SK-N-SH (cell line): ENCODE results near the gene ALKBH1. TPM values are rescaled to one million over a fixed set of nuclear protein-coding genes. Genes with fewer than 3 reads are reported as not detected.

ENCODE experiments used
- CTCF ChIA-PET: fragments of 300-600, 350-600 bp; formaldehyde crosslinking; extraction: SDS; loops from one replicate; lab custom pipeline; 2021; lab: Yijun Ruan, JAX
- POLR2A ChIA-PET: fragments of 350-600 bp; sonication (Branson Sonifier 250); formaldehyde crosslinking; extraction: SDS; loops from one replicate; lab custom pipeline; 2020; ENCODE audit warnings: antibody characterized with exemption, inconsistent platforms; lab: Yijun Ruan, JAX
- DNase-seq: peaks from one replicate; pipeline ENCODE4 v3.0.0; 2012
- H2AFZ ChIP-seq: fragments of 200-600 bp; sonication (generic); 2 replicates; pipeline ENCODE4 v1.8.1; 2016; ENCODE audit warnings: antibody characterized with exemption, mild to moderate bottlenecking, low read depth
- H3F3A ChIP-seq: fragments of 200-600 bp; sonication (generic); replicated peaks from 2 replicates; pipeline ENCODE3; 2016; ENCODE audit warnings: antibody characterized with exemption, mild to moderate bottlenecking; ENCODE audit not compliant: insufficient read depth
- H3K27ac ChIP-seq, 2 experiments: fragments of 200-500 bp in 1 of 2; fragments of 200-600 bp in 1 of 2; sonication (Bioruptor generic) in 1 of 2; sonication (generic), shearing (Covaris generic) in 1 of 2; 2 replicates each; pipeline versions ENCODE4 v1.5.1 to v1.6.1; 2014 to 2016; ENCODE audit warnings: low read depth in 2 of 2, inconsistent platforms in 1 of 2, low read length in 1 of 2, mild to moderate bottlenecking in 1 of 2, mixed read lengths in 1 of 2
- H3K27me3 ChIP-seq: fragments of 200-600 bp; sonication (generic), shearing (Covaris generic); 2 replicates; pipeline ENCODE4 v1.6.1; 2016; ENCODE audit warnings: mixed run types; ENCODE audit not compliant: insufficient read depth
- H3K36me3 ChIP-seq, 2 experiments: fragments of 200-500 bp in 1 of 2; fragments of 200-600 bp in 1 of 2; sonication (Bioruptor generic) in 1 of 2; sonication (generic) in 1 of 2; replicated peaks in 1 of 2; 2 replicates each; pipeline versions ENCODE3 to v1.5.1; 2014 to 2016; ENCODE audit warnings: low read length in 1 of 2, mild to moderate bottlenecking in 1 of 2; ENCODE audit not compliant: insufficient read depth in 2 of 2, control insufficient read depth in 1 of 2
- H3K4me1 ChIP-seq, 2 experiments: fragments of 200-500 bp in 1 of 2; fragments of 200-600 bp in 1 of 2; sonication (Bioruptor generic) in 1 of 2; sonication (generic), shearing (Covaris generic) in 1 of 2; 2 replicates each; pipeline versions ENCODE4 v1.5.1 to v1.6.1; 2014 to 2016; ENCODE audit warnings: low read depth in 1 of 2, low read length in 1 of 2, mixed run types in 1 of 2; ENCODE audit not compliant: insufficient read depth in 2 of 2, control insufficient read depth in 1 of 2
- H3K4me2 ChIP-seq: fragments of 200-600 bp; sonication (generic), shearing (Covaris generic); 2 replicates; pipeline ENCODE4 v1.6.1; 2017; ENCODE audit warnings: mixed run types
- H3K4me3 ChIP-seq, 2 experiments: fragments of 200-500 bp in 1 of 2; fragments of 200-600 bp in 1 of 2; sonication (Bioruptor generic) in 1 of 2; sonication (generic), shearing (Covaris generic) in 1 of 2; 2 replicates each; pipeline versions ENCODE4 v1.5.1 to v1.8.1; 2014 to 2016; ENCODE audit warnings: low read depth in 2 of 2, inconsistent platforms in 1 of 2, low read length in 1 of 2, mild to moderate bottlenecking in 1 of 2, mixed read lengths in 1 of 2, moderate library complexity in 1 of 2
- H3K79me2 ChIP-seq: fragments of 200-600 bp; sonication (generic); 2 replicates; pipeline ENCODE4 v1.8.1; 2017; ENCODE audit warnings: mild to moderate bottlenecking; ENCODE audit not compliant: insufficient read depth
- H3K9ac ChIP-seq: fragments of 200-600 bp; sonication (generic); 2 replicates; pipeline ENCODE4 v1.6.1; 2017; ENCODE audit warnings: mixed run types
- H3K9me2 ChIP-seq: fragments of 200-600 bp; sonication (generic); 2 replicates; pipeline ENCODE4 v1.6.1; 2017; ENCODE audit warnings: mixed run types
- H3K9me3 ChIP-seq: fragments of 200-600 bp; sonication (generic); 2 replicates; pipeline ENCODE4 v1.6.1; 2017; ENCODE audit warnings: mixed run types, mild to moderate bottlenecking, moderate library complexity
- H4K20me1 ChIP-seq: fragments of 200-600 bp; sonication (generic); 2 replicates; pipeline ENCODE4 v1.6.1; 2017; ENCODE audit warnings: mild to moderate bottlenecking, mixed run types; ENCODE audit not compliant: insufficient read depth
- CHD2 ChIP-seq: fragments of 150-350 bp; IDR thresholded peaks from 2 replicates; pipeline ENCODE4 v1.6.1; 2018; ENCODE audit warnings: low read length; ENCODE audit not compliant: partially characterized antibody
- ELF1 ChIP-seq: IDR thresholded peaks from 2 replicates; pipeline ENCODE4 v1.4.0; 2012
- FOSL2 ChIP-seq: IDR thresholded peaks from 2 replicates; pipeline ENCODE4 v1.4.0; 2012; ENCODE audit warnings: low read depth, mild to moderate bottlenecking, moderate library complexity, borderline replicate concordance
- FOXJ3 ChIP-seq: sonication (generic); formaldehyde crosslinking; IDR thresholded peaks from 2 replicates; pipeline ENCODE4 v1.5.1; 2020; ENCODE audit warnings: mild to moderate bottlenecking, missing genetic modification reagents
- FOXM1 ChIP-seq: IDR thresholded peaks from 2 replicates; pipeline ENCODE4 v1.4.0; 2012; ENCODE audit warnings: low read depth, mild to moderate bottlenecking
- GABPA ChIP-seq: IDR thresholded peaks from 2 replicates; pipeline ENCODE4 v1.4.0; 2012; ENCODE audit warnings: low read depth, mild to moderate bottlenecking
- GATA2 ChIP-seq: sonication (generic); formaldehyde crosslinking; IDR thresholded peaks from 2 replicates; pipeline ENCODE4 v1.5.0; 2020; ENCODE audit warnings: mild to moderate bottlenecking, missing genetic modification reagents
- MEF2A ChIP-seq: IDR thresholded peaks from 2 replicates; pipeline ENCODE4 v1.4.0; 2012; ENCODE audit warnings: low read depth, borderline replicate concordance
- RXRA ChIP-seq: IDR thresholded peaks from 2 replicates; pipeline ENCODE4 v1.4.0; 2012; ENCODE audit warnings: low read depth, mild to moderate bottlenecking, borderline replicate concordance
- TAF1 ChIP-seq: IDR thresholded peaks from 2 replicates; pipeline ENCODE4 v1.6.1; 2012; ENCODE audit warnings: low read depth, mild to moderate bottlenecking, low read length, moderate library complexity, borderline replicate concordance
- TEAD4 ChIP-seq: IDR thresholded peaks from 2 replicates; pipeline ENCODE4 v1.4.0; 2012; ENCODE audit warnings: mild to moderate bottlenecking, borderline replicate concordance; ENCODE audit not compliant: insufficient read depth
- YY1 ChIP-seq: IDR thresholded peaks from 2 replicates; pipeline ENCODE4 v1.4.0; 2012; ENCODE audit warnings: low read depth, mild to moderate bottlenecking
- WGBS: methylation state at CpG from one replicate; pipeline ENCODE4 v1.1.6; 2017; ENCODE audit warnings: low lambda C conversion rate; 5-methylcytosine and 5-hydroxymethylcytosine counted together
- polyA plus RNA-seq, 3 experiments: library from polyadenylated mRNA; depleted of rRNA; stranded (reverse); fragments of >200 nt; gene quantifications; 2 replicates each; pipeline ENCODE4 v1.2.3, GENCODE V29; 2012
- TF ChIP-seq, protein P1 (sequence below): fragments of 200-600 bp; sonication (generic); IDR thresholded peaks from 2 replicates; pipeline ENCODE4 v1.6.1; 2017; ENCODE audit warnings: antibody characterized with exemption, mild to moderate bottlenecking, moderate library complexity
- TF ChIP-seq, protein P2 (sequence below): fragments of 150-350 bp; IDR thresholded peaks from 2 replicates; pipeline ENCODE4 v1.6.1; 2017; ENCODE audit warnings: antibody characterized with exemption, low read length, low read depth, borderline replicate concordance
- TF ChIP-seq, protein P3 (sequence below): IDR thresholded peaks from 2 replicates; pipeline ENCODE4 v1.4.0; 2012; ENCODE audit warnings: low read depth, borderline replicate concordance
- TF ChIP-seq, protein P4 (sequence below): IDR thresholded peaks from 2 replicates; pipeline ENCODE4; 2012
- TF ChIP-seq, protein P5 (sequence below): IDR thresholded peaks from 2 replicates; pipeline ENCODE4 v1.4.0; 2012; ENCODE audit warnings: low read depth

Gene ALKBH1
- polyA plus RNA-seq, 1 of the 3 experiments (the other 2 are of a cell fraction), result 10.7 TPM

DNA sequence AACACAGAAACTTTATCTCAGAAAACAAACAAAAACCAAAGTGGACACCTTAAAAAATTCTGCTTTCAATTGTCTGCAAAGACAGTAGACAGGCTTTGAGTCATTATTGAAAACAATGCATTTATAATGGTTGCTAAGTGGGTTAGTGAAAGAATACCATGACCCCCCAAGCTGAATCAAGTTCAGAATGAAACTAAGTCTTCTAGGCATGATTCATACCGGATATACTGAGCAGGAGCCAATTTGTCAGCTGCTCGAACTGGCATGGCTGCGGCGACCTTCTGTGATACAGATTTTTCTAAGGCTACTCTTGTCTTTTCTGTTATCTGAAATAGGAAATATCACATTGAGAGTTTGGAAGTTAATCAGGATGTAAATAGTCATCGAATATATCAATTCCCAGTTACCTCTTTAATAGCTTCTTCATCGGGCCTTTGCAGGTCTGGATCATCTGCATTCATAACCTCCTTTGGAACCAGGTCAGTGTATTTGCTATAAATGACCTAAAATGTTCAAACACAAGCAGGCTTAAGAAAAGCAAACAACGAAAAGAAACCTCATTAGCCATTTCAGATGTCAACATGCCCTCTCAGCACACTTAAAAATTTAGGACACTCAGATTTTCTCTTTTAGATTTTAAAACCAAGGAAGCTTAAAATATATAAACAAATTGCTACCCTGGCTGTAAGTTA lies 30.9 kb upstream of the ALKBH1 start:
- CTCF ChIA-PET, result interaction anchor here (1.5 kb wide), 1 partner anchor 13 kb away, joined by 6 read pairs; no protein-coding TSS in a partner anchor
- Histone ChIP-seq H2AFZ (no peak overlapping the region), H3K9me2 (no peaks in the 10 kb centered on the region), H3K79me2 (peaks cover 39% of the 10 kb centered on the region), H4K20me1 (peaks cover 4% of the 10 kb centered on the region), H3K9ac (no peak overlapping the region), H3K9me3 (no peaks in the 10 kb centered on the region), H3K4me3 (no peak overlapping the region), H3K4me1 (no peaks in the 10 kb centered on the region), H3K27me3 (no peaks in the 10 kb centered on the region), H3K36me3 (peaks cover 51 to 70% of the 10 kb centered on the region in 2 experiments), H3K27ac (peak overlapping the region in 1 of 2 experiments; percentile 51; a peak in 2 of 4 replicates), H3F3A (no peaks in the 10 kb centered on the region), H3K4me2 (peak overlapping the region; percentile 2; the same call in 1 of the 2 replicates)
- DNase-seq, result no peak
- TF ChIP-seq, protein P1, sequence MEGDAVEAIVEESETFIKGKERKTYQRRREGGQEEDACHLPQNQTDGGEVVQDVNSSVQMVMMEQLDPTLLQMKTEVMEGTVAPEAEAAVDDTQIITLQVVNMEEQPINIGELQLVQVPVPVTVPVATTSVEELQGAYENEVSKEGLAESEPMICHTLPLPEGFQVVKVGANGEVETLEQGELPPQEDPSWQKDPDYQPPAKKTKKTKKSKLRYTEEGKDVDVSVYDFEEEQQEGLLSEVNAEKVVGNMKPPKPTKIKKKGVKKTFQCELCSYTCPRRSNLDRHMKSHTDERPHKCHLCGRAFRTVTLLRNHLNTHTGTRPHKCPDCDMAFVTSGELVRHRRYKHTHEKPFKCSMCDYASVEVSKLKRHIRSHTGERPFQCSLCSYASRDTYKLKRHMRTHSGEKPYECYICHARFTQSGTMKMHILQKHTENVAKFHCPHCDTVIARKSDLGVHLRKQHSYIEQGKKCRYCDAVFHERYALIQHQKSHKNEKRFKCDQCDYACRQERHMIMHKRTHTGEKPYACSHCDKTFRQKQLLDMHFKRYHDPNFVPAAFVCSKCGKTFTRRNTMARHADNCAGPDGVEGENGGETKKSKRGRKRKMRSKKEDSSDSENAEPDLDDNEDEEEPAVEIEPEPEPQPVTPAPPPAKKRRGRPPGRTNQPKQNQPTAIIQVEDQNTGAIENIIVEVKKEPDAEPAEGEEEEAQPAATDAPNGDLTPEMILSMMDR, result no peak
- TF ChIP-seq, protein P2, sequence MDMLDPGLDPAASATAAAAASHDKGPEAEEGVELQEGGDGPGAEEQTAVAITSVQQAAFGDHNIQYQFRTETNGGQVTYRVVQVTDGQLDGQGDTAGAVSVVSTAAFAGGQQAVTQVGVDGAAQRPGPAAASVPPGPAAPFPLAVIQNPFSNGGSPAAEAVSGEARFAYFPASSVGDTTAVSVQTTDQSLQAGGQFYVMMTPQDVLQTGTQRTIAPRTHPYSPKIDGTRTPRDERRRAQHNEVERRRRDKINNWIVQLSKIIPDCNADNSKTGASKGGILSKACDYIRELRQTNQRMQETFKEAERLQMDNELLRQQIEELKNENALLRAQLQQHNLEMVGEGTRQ, result no peak
- TF ChIP-seq, protein P3, sequence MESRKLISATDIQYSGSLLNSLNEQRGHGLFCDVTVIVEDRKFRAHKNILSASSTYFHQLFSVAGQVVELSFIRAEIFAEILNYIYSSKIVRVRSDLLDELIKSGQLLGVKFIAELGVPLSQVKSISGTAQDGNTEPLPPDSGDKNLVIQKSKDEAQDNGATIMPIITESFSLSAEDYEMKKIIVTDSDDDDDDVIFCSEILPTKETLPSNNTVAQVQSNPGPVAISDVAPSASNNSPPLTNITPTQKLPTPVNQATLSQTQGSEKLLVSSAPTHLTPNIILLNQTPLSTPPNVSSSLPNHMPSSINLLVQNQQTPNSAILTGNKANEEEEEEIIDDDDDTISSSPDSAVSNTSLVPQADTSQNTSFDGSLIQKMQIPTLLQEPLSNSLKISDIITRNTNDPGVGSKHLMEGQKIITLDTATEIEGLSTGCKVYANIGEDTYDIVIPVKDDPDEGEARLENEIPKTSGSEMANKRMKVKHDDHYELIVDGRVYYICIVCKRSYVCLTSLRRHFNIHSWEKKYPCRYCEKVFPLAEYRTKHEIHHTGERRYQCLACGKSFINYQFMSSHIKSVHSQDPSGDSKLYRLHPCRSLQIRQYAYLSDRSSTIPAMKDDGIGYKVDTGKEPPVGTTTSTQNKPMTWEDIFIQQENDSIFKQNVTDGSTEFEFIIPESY, result no peak
- TF ChIP-seq MEF2A (no peak), TAF1 (no peak), GABPA (no peak), ELF1 (no peak), YY1 (no peak), TEAD4 (no peak), FOSL2 (no peak), CHD2 (no peak), RXRA (no peak), GATA2 (CRISPR knock-in tag) (no peak), FOXM1 (no peak), FOXJ3 (CRISPR knock-in tag) (no peak)
- TF ChIP-seq, protein P4, sequence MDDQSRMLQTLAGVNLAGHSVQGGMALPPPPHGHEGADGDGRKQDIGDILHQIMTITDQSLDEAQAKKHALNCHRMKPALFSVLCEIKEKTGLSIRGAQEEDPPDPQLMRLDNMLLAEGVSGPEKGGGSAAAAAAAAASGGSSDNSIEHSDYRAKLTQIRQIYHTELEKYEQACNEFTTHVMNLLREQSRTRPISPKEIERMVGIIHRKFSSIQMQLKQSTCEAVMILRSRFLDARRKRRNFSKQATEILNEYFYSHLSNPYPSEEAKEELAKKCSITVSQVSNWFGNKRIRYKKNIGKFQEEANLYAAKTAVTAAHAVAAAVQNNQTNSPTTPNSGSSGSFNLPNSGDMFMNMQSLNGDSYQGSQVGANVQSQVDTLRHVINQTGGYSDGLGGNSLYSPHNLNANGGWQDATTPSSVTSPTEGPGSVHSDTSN, result no peak
- TF ChIP-seq, protein P5, sequence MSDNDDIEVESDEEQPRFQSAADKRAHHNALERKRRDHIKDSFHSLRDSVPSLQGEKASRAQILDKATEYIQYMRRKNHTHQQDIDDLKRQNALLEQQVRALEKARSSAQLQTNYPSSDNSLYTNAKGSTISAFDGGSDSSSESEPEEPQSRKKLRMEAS, result no peak
- POLR2A ChIA-PET, result no interaction called here
- 77% methylated on average over 7 of the region's 7 CpGs for WGBS
